Measurements from ENCODE around the gene TMEM60. TPM values are rescaled to one million over a fixed set of nuclear protein-coding genes. Genes with fewer than 3 reads are reported as not detected.
"Not testable (repeated sequence)": the region's sequence is repeated elsewhere in the genome, so short reads cannot be mapped to it uniquely, and the experiment has no call there.

Gene TMEM60
- total RNA-seq = 1 to 10 TPM; 8.2 to 9.3 TPM

GRCh38 chr7:77798394-77799077 is at the start of gene TMEM60, which contains the start of gene PHTF2:
TMEM60 (minus strand) TSS chr7:77798434; CDS start chr7:77794373, 4,061 bp downstream.
PHTF2 (plus strand) TSS chr7:77798773.
- CTCF ChIA-PET = interaction anchor here (0.6 to 1.4 kb wide), 3 partner anchors 20 to 222 kb away, joined by 3 to 5 read pairs (median 4); no protein-coding TSS in a partner anchor
- POLR2A ChIA-PET = interaction anchor here (1.7 kb wide), 1 partner anchor 101 kb away, joined by 4 read pairs; no protein-coding TSS in a partner anchor

DNA sequence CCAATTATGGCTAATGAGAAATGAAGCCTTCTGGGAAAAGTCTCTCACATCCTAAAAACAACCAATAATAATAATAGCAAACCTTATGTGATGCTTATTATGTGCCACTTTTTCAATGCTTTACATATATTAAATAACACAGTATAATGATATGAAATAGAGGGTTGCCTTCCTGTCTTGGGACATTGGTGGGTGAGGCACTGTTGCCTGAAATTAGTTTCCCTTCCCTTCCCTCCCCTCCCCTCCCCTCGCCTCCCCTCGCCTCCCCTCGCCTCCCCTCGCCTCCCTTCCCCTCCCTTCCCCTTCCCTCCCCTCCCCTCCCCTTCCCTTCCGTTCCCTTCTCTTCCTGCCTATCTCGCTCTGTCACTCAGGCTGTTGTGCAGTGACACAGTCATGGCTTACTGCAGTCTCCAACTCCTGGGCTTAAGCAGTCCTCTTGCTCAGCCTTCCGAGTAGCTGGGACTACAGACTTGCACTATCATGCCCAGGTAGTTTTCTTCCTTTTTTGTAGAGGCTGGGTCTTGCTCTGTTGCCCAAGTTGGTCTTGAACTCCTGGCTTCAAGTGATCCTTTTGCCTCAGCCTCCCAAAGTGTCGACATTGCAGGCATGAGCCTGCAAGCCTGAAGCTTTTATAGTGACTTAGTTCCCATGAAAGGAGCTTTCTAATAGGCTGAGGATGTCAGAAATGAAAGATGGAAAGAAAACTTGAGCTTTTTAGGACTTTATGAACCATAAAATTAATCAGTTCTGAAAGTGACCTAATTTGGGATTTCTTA is 48.3 kb upstream of the TMEM60 start:
- ChIA-PET CTCF (interaction anchor here (0.9 to 1.7 kb wide), 2 partner anchors 11 to 15 kb away, joined by 3 read pairs; no protein-coding TSS in a partner anchor), POLR2A (no interaction called here)

DNA sequence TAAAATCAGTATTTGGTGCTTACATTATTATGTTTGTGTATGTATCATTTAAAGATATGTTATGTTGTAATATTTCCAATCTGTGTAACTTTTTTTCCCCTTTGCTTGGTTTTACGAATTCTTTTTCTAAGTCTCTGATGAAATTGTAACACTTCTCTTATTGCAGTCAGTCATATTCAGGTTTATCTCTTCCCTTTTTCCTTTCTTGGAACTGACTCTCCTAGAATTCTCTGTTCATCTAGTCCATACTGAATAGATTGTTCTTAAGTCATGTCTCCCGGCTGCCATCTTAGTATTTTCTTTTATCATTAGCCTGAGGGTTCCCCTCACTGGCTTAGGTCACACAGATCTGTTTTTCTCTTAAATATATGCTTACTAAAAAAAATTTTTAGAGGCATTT is 45.0 kb upstream of the TMEM60 start:
- ChIA-PET POLR2A (no interaction called here), CTCF (no interaction called here)

- CTCF ChIA-PET = no interaction called here
Measured at GRCh38 chr7:77839919-77840318, 41.7 kb upstream of the TMEM60 start.

GRCh38 chr7:77838929-77839491 is 40.8 kb upstream of the TMEM60 start:
- ChIA-PET CTCF (no interaction called here), POLR2A (no interaction called here)

More at GRCh38 chr7:77839919-77840318, 41.7 kb upstream of the TMEM60 start:
- POLR2A ChIA-PET = no interaction called here

DNA sequence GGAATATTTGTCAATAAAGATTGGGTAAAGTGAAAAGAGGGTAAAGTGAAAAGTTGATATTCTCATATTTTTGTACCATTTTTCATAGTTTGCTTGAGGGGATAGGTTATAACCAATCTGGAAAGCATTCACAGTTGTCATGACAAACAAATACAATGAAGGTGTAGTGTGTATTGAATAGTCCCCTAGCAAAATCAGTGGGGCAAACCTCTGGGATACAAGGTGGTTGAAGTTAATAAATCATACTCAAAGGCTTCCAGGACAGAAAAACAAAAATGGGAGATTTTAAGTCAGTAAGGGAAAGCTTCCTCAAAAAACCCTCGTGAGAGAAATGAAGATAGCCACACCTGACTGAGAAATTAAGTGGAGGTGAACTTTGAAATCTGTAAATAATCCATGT is 39.7 kb upstream of the TMEM60 start:
- ChIA-PET POLR2A (no interaction called here), CTCF (no interaction called here)

GRCh38 chr7:77837275-77837674 is 39.0 kb upstream of the TMEM60 start:
- ChIA-PET CTCF (interaction anchor here (0.7 kb wide), 1 partner anchor 66 kb away, joined by 3 read pairs; no protein-coding TSS in a partner anchor), POLR2A (no interaction called here)

DNA sequence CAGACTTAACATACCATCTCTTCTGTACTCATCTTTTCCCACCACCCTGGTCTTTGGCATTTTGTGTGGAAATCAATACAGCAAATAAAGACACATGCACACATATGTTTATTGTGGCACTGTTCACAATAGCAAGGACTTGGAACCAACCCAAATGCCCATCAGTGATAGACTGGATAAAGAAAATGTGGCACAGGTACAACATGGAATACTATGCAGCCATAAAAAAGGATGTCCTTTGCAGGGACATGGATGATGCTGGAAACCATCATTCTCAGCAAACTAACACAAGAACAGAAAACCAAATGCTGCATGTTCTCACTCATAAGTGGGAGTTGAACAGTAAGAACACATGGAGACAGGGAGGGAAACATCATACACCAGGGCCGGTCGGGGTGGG is 38.2 kb upstream of the TMEM60 start:
- POLR2A ChIA-PET, CTCF ChIA-PET: not testable (repeated sequence)

- ChIA-PET POLR2A (no interaction called here), CTCF (no interaction called here)
Measured at GRCh38 chr7:77833136-77833535, 34.9 kb upstream of the TMEM60 start.

DNA sequence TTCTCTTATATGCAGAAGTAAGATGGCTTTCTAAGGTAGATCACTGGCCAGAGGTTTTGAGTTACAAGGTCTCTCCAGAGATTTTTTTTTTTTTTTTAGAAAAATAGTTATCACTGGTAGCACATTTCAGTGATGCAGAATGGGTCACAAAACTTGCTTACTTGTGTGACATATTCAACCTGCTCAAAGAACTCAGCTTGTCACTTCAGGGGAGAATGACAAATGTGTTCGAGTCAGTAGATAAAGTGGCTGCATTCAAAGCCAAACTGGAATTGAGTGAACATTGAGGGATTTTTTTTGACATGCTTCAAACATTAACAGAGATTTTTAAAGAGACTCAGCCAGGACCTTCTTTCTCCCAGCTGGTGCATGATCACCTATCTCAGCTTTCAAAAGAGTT is 33.7 kb upstream of the TMEM60 start:
- POLR2A ChIA-PET = no interaction called here
- CTCF ChIA-PET = interaction anchor here (0.7 to 1.2 kb wide), 2 partner anchors 14 to 172 kb away, joined by 3 read pairs; no protein-coding TSS in a partner anchor

- CTCF ChIA-PET = interaction anchor here (1.2 kb wide), 1 partner anchor 15 kb away, joined by 3 read pairs; no protein-coding TSS in a partner anchor
- POLR2A ChIA-PET = no interaction called here
Measured at GRCh38 chr7:77831481-77831880, 33.2 kb upstream of the TMEM60 start.

GRCh38 chr7:77830649-77831355 is 32.6 kb upstream of the TMEM60 start:
- CTCF ChIA-PET = interaction anchor here (1.2 kb wide), 1 partner anchor 15 kb away, joined by 3 read pairs; no protein-coding TSS in a partner anchor
- POLR2A ChIA-PET = no interaction called here

- POLR2A ChIA-PET = no interaction called here
- CTCF ChIA-PET = no interaction called here
Measured at GRCh38 chr7:77827999-77828398, 29.8 kb upstream of the TMEM60 start.

DNA sequence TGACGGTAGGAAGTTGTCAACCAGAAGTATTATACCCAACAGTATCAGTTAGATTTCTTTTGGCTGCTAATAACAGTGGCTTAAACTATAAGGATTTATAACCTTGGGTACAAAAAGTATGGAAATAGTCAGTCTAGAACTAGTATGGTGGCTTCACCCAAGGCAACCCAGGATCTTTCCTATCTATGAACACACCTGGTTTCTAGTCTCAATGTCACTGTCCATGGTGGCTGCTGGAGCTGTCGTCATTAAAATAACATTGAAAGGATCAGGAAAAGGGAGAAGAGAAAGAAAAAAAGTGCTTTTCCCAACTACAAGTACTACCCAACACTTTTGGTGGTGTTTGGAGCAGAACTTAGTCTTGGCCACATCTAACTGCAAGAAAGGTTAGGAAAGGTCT is 28.1 kb upstream of the TMEM60 start:
- CTCF ChIA-PET = no interaction called here
- POLR2A ChIA-PET = no interaction called here

GRCh38 chr7:77825131-77825530 is 26.9 kb upstream of the TMEM60 start:
- POLR2A ChIA-PET = no interaction called here
- CTCF ChIA-PET = no interaction called here

DNA sequence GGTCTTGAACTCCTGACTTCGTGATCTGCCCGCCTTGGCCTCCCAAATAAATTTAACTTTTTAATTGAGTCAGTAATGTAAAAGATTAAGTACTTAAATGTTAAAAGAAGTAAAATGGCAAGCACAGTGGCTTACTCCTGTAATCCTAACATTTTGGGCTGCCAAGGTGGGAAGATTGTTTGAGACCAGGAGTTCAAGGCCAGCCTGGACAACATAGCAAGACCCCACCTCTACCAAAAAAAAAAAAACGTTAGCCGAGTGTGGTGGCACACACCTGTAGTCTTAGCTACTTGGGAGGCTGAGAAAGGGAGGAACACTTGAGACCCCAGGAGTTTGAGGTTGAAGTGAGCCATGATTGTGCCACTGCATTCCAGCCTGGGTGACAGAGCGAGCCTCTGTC is 26.4 kb upstream of the TMEM60 start:
- ChIA-PET CTCF (no interaction called here), POLR2A (no interaction called here)

DNA sequence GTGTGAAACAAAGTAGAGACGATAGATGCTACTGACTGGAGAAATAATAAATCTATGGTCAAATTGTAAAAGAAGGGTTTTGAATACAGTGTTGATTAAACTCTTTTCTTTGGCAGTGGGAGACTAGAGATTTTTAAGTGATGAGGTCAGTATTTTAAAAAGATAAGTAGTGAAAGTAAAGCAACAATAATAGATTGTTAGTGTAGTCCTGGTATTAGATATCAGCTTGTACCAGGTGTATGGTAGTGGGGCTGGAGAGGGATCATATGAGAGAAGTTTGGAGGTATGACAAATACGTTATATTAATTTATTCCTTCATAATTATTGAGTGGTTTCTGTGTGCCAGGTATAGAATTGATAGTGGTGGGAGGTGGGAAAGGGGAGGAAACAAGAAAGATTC is 25.6 kb upstream of the TMEM60 start:
- ChIA-PET CTCF (no interaction called here), POLR2A (no interaction called here)

- CTCF ChIA-PET = no interaction called here
- POLR2A ChIA-PET = no interaction called here
Measured at GRCh38 chr7:77822269-77822668, 24.0 kb upstream of the TMEM60 start.

DNA sequence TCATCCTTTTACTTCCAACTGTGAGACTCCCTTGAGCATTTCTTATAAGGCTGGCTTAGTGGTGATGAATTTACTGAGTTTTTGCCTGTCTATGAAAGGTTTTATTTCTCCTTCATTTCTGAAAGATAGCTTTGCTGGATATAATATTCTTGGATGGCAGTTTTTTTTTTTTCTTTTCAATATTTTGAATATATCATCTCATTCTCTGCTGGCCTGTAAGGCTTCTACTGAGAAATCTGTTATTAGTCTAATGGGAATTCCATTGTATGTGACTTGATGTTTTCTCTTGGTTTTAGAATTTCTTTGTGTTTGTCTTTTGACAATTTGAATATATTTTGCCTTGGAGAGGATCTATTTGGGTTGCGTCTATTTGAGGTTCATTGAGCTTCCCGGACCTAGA is 22.7 kb upstream of the TMEM60 start:
- POLR2A ChIA-PET = interaction anchor here (0.6 kb wide), 1 partner anchor 126 kb away, joined by 4 read pairs; no protein-coding TSS in a partner anchor
- CTCF ChIA-PET = no interaction called here

- CTCF ChIA-PET = no interaction called here
Measured at GRCh38 chr7:77819021-77819420, 20.8 kb upstream of the TMEM60 start.

More at GRCh38 chr7:77819021-77819420, 20.8 kb upstream of the TMEM60 start:
- POLR2A ChIA-PET = no interaction called here

All from activated CD8-positive, alpha-beta memory T cell treated with anti-CD3 and anti-CD28 coated beads for 36 hours (primary cell).